TTC549 (cell line): ENCODE results near the gene UBE2E2.
"Not testable (repeated sequence)": the region's sequence is repeated elsewhere in the genome, so short reads cannot be mapped to it uniquely, and the experiment has no call there.

Experiments
- FAIRE-seq: peaks from 2 replicates; lab custom pipeline; 2012; peaks lifted over from hg19 to GRCh38; lab: Jason Lieb, UNC

The UBE2E2 gene

DNA sequence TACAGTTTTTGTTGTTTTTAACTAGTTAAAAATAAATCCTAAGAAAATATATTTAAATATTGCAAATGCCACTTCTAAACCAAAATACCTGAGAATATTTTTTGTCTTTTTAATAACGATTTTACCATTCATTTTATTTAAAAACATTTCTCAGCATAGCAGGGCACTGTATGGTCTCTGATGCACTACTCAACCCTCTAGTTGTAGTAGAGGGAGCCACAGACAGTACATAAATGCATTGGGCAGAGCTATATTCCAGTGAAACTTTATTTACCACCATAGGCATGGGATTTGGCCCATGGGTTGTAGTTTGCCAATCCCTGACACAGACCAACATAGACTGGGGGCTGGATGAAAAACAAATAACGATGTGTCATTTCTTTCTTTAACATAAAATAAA lies 388.2 kb downstream of the UBE2E2 start:
- no peak for FAIRE-seq

DNA sequence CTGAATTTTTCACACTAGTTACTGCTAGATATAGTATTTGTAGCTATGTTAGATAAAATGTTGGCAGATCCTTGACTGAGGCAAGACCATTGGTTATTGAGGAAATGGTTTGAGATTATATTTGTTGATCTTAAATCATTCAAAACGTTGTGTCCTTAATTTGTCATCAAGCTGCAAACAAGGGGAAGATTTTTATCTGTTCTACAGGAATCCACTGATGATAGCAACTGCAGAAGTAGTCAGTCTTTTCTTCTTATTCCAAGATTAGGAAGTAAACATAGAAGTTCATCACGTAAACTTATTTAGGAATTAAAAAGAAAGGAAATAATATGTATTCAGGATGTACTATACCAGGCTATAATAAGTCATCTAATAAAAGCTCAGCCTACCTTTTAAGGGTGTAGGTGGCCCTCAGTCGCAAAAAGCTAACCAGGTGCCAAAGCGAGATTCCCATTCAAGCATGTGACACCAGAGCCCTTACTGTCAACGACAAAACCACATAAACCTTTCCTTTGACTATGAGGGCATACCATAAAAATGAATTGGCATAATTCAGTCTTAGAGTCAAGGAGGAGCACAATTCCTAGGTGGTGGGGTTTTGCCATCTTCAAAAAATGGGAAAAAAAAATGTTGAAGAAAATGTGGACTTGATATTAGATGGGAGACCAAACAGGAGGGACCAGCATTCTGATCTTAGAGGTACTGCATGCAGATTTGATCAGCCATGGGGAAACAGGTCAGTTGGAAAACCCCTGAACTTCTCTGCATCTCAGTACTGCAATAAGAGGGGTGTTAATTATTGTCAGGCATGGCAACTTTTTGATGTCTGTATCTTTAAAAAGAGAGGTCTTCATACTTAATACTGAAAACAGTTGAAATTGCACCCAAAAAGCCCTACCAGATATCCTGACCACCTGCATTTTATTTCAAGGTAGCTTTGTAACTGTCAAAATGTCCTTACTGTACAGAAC lies 390.1 kb downstream of the UBE2E2 start:
- FAIRE-seq = no peak

DNA sequence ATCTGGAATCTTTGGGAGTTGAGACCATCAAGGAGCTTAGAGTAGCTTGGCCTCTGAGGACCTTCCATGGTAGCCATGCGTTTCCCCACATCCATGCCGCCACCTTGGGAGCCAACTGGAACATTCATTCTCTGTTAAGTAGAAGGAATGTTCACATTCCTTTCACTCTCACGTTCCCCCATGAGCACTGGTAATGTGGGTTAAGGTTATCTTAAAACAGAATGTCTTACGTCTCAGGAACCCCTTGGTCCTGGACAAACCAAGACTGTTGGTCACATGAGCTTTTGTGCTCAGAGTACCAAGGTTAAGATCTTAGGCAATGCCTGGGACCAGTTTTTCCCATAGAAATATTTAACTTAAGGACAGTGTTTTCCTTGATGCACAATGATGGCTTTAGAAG lies 390.9 kb downstream of the UBE2E2 start:
- FAIRE-seq = no peak

DNA sequence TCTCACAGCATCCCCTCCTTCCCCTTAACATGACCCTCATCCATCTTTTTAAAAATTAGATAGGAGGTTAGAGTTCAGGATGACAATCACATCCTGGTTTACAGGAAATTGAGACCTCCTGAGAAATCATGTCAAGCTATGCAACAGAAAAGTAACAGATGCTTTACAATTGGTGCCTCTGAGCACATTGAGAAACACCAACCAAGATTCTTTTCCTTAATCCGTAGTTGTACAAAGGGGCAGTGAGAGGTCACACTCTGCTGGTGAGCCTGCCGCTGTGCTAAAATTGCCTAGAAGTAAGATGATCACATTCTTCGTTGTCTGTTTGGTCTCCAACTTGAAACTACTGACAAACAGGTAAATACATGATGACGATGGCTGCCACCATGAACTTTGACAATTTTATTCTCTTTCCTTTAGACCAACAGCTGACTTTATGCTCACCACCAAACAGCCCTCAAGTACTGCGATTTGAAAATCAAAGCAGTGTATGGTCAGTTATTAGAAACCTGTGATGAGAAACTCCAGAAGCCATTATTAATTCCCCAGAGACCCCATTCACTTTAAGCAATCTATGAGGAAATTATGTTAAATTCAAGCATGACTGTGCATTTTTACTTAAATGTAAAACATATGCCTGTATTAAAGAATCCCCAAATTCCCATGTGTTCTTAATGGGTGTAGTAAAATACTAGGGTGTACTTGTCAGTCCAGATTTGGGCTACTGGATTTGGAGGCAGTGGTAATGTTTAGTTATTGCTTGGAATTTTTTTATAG lies 392.0 kb downstream of the UBE2E2 start:
- FAIRE-seq = no peak

DNA sequence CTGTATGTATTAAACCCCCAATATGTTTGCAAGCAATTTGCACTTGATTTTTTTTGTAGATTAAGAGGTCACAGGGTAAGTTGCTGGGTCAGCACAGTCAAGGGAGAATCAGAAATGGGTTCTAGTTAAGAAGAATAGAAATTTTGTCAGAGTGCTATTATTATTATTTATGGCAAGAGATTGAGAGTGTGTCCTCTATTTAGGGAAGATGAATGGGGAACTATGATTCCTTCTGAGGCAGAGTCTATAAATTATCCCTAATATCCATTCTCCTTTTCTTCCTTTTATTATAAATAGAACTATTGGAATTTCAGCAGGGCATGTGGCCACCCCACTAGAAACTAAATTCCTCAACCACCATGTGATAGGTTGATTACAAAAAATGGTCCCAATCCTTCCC lies 392.7 kb downstream of the UBE2E2 start:
- no peak for FAIRE-seq

DNA sequence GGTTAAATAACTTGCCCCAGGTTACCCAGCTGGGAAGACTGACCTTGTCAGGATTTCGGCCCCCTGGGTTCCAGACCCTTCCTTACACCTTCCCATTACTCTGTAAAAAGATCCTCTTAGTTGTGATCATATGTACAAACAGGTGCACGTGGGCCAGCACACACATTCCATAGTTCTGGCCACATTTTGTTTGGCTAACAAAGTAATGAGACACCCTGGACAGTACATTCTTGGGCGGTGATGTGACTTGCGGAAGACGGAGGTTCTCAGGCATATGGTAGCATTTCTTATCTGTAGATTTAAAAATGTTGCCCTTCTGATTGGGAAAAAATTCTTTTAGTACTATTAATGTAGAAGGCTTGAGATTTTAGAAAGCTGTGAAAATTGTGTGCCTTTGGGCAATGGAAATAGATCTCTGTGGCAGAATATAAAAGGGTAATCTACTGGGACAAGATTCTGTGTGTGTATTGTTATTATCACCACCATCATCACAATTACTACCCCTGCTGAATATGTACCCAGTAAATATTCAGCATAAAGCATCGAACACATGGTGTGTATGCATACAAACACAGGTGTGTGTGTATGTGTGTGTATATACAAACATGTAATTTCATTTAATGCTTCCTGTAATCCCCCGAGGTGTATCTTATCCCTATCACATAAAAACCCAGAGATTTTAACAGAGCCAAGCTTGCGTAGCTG lies 397.2 kb downstream of the UBE2E2 start:
- FAIRE-seq = no peak

DNA sequence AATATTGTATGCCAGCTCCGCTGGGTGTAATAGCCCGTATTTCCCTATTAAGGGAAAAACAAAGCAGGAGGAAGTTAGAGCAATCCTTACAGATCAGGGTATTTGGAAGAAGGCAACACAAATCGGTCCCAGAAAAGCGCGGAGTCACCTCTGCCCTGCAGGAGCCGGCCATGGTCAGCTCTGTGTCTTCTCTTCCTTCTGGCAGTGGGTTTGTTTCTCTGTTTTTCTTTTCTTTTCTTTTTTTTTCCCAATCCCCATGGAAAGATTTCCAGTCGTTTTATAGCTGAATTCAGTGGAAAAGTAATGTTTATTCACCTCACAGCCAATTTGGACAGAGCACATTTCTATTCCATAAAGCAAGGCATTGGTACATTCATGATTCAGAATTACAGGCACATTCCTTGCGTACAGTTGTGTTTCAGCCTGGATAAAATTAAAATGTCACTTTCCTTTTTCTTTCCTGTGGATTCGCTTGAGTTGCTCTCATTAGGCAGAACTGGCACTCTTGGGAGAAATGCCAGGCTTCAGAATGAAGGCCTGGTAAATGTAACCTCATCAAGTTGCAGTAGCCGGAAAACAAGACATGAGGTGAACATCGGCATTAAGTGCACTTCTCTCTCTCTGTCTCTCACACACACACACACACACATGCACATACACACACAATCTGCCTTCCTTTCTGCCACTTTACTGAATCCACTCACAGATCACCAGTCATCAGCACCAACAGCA lies 398.1 kb downstream of the UBE2E2 start:
- no peak for FAIRE-seq

DNA sequence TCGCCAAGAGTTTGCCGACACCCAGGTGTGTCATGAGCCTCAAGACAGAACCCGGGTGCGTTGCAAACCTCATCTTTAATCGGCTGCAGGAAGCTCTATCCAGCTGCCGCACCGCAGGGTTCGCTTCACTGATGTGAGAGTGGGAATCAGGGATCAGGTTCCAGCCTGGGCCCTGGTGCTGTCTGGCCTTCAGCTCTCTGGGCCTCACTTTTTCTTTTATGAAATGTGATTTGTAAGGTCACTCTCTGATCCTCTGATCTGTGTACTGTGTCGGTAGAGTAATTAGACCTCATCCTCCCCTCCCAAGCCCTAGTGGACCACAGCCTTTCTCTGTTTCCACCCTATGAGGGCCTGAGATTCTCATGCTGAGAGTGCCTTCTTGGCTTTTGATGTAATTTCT lies 399.8 kb downstream of the UBE2E2 start:
- FAIRE-seq = no peak

DNA sequence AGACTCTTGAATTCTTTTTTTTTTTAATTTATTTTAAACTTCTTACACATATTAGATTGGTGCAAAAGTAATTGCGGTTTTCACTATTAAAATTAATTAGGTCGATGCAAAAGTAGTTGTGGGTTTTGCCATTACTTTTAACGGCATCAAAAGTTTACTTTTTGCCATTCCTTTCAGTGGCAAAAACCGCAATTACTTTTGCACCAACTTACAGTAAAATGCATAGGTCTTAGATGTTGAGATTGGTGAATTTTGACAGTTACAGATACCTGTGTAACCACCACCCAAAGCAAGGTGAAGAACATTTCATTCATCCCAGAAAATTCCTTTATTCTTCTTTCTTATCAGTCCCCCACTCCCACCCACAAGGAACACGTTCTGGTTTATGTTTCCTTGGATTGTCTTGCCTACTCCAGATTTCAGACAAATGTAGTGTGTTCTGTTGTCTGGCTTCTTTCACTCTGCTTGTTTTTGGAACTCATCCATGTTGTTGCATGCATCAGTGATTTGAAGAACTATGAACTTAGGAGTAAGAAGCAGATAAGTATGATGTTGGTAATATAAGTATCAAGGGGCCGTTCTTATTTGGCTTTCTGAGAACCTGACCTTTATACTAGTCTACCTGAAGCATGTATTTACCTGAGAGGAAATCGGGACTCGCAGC lies 404.2 kb downstream of the UBE2E2 start:
- FAIRE-seq = no peak

DNA sequence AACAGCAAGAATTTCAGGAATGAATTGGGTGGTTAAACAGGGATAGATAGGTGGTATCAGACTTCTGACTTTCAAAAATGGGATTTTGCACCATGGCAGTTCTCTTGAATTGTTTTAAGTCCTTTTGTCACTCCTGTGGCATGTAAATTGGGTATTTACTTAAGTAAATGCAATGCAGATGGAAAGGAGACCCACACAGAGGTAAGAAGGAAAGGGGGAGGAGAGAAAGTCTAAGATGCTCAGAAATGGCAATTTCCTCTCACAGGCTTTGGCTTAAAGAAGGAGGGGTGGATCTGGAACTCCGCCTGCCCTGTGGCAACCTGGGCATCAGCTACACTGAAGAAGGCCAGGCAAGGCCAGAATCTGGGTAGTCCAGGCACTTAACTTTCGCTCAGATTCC lies 405.5 kb downstream of the UBE2E2 start:
- FAIRE-seq = no peak

DNA sequence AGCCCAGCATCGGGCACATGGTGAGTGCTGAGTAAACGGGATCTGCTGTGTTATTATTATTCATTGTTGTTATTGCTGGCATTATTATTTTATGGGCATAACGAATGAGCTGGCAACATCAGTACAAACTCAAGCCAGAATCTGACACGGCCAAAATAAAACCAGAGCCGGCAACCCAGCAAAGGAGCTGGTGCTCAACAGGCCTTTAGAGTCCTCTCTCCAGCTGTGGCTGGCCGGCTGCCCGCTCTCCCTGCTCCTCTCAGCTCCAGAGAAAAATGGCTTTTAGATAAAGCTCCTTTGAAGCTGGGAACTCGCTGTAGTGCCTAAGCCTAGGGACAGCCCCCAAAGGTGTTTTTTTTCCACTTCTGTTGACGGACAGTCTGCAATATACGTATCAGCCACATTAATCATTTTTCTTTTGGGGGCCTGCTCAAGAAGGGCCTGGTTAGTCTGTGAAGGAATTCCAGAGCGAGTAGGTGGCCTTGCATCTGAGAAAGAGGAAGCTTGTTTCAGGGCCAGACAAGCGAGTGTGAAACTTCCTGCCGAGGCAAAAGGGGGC lies 408.7 kb downstream of the UBE2E2 start:
- FAIRE-seq = no peak

DNA sequence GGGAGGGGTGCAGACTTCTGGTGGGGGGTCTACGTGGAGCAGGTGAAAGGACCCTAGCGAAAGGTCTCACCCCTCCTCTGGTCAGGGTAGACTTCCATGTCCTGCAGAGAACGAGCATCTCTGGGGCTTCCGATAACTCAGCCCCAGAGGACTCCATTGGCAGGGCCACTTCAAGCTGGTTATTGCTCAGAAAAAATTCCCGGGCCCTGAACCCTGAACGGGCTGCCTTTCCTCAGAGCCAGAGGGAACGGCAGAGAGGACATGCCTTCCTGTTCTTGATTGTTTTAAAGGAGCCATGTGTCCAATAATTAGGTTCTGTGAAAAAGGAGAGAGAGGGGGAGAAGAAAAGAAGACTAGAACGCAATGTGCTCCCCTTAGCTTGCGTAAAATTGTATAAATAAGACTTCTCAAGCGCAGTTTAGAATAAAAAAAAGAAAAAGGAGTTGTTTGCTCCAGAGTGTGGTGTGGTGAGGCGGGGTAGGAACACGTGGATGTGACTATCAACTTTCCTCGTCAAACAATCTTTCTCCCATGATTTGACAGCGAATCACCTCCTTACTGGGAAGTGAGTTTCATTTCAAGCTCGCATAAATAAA lies 409.3 kb downstream of the UBE2E2 start:
- no peak for FAIRE-seq

DNA sequence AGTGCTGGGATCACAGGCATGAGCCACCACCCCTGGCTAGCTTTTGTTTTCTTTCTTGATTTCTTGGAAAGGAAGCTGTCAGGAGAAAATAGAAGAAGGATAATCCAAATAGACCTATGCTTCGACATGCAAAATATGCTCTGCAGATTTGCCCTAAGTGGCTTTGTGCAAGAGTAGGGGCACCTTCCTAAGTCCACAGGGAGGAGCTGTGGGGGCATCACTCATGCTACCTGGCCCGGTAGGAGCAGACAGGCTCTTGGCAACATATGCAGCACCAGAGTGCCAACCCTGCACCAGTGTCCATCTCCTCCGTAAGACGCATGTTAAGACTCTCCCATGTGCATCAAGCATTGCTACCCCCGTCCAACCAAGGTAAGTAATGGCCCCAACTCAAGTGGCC lies 411.9 kb downstream of the UBE2E2 start:
- no peak for FAIRE-seq

DNA sequence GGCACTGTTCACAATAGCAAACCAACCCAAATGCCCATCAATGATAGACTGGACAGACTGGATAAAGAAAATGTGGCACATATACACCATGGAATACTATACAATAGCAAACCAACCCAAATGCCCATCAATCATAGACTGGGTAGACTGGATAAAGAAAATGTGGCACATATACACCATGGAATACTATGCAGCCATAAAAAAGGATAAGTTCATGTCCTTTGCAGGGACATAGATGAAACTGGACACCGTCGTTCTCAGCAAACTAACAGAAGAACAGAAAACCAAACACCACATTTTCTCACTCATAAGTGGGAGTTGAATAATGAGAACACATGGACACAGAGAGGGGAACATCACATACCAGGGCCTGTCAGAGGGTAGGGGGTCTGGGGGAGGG lies 415.3 kb downstream of the UBE2E2 start:
- not testable (repeated sequence) for FAIRE-seq

DNA sequence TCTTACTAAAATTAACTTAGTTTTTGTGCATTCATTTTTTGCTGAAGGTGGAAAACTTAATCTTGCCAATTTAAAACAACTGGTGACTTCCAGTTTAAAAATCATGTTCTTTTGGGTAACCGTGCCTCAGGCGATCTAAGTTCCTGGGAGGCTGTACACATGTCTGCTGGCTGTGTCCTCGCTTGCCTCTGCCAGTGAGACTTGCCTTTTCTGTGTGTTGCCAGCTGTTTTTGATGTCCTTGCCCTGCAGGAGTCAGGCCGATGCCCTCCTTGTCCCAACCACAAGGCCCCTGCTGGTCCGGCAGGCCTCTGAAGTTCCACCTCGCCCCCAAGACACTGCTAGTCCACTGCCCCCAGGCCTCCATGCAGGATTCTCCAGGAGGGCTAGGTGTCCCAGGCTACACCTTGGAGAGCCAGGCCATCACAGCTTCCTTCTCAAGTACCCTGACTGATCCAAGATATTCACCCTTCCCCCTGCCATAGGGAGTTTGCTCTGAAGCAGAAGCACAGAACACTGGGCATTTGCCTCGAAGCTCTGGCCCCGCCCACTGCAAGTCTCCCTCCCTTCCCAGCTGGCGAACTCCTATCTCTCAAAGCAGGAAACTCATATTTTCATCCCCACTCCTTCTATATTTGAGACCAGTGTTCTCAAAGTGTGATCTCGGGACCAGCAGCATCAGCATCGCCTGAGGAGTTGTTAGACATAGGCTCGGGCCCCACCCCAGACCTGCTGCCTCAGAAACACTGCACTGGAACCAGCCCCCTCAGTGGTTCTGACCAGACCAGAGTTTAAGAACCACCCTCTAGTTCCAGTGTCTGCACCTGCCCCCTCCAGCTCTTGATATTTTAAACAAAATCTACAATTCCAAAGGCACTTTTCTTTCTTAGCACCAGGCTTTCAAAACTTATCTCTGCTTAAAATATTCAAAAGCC lies 416.8 kb downstream of the UBE2E2 start:
- FAIRE-seq = no peak

DNA sequence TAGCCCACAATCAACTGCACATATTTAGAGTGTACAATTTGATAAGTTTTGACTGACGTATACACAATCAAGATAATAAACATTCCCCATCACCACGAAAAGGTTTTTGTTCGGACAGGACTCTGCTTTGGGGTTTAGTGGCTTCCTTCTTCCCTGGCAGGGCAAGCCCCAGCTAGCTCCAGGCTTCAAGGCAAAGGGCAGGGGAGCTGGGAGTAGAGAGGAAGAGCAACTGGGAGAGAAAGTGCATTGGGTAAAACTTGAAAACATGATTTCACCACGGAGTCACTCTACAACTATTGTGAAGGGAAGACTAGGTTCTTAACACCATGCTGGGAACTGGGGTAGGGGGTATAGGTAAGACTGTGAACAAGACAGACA lies 417.5 kb downstream of the UBE2E2 start:
- FAIRE-seq = no peak

DNA sequence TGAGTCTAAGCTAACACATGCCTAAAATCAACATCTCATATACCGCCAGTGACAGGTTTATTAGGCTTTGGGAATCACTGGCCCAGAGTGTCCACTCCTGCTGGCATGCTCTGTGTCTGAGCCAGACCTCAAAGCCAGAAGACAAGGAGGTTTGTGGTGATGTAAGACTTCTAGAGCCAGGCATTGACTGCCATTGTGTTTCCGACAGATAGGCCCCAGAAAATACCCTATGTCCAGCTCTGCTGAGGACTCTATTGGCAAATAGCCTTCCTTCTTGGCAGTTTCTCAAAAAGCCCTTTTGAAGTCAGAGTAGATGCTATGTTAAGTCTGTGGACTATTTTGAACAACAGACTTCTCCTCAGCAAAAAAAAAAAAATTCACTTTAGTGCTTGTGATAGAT lies 420.7 kb downstream of the UBE2E2 start:
- FAIRE-seq = no peak

DNA sequence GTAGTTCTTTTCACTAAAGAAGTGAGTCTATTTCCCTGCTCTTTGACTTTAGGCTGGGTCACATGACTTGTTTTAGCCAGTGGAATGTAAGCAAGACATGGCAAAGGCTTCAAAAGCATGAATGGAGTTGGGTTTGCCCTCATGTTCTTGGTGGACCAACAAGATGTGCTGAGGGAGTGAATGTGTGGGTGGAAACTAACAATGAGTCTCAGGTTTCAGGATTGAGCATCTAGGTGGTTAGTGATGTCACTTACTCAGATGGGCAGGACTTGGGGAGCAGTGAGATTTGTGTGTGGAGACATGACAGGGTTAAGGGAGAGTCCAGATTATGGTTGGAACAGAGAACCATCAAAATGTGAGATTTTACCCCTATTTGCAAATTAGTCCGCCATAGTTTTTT lies 421.2 kb downstream of the UBE2E2 start:
- FAIRE-seq = no peak

DNA sequence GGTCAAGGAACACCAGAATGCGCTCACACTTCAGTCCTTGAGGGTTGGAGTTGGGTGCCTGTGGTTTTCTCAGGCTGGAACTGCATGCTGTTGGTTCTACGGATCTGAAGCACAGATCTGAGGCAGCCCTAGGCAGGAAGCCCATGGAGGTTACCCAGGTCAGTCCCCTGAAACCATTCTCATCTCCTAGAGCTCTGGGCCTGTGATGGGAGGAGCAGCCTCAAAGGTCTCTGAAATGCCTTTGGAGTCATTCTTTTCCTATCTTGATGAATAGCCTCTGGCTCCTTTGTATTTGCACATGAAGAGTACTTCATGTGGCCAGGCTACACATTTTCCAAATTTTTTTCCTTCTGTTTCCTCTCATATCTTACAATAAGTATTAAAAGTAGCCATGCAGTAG lies 423.3 kb downstream of the UBE2E2 start:
- no peak for FAIRE-seq
